ENCODE data around the gene GHR.

DNA sequence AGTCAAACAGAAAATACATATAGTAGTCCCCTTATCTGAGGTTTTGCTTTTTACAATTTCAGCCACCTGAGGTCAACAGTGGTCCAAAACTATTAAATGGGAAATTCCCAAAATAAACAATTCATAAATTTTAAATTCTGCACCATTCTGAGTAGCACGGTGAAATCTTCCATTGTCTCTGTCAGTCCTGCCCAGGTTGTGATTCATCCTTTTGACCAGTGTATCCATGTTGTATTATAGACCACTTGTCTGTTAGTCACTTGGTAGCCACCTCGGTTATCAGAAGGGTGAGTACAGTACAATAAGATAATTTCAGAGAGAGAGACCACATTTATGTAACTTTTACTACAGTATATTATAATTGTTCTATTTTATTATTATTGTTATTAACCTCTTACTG lies 336.2 kb downstream of the GHR start:
- TF ChIP-seq, protein P1, sequence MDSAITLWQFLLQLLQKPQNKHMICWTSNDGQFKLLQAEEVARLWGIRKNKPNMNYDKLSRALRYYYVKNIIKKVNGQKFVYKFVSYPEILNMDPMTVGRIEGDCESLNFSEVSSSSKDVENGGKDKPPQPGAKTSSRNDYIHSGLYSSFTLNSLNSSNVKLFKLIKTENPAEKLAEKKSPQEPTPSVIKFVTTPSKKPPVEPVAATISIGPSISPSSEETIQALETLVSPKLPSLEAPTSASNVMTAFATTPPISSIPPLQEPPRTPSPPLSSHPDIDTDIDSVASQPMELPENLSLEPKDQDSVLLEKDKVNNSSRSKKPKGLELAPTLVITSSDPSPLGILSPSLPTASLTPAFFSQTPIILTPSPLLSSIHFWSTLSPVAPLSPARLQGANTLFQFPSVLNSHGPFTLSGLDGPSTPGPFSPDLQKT (IDR thresholded peaks at IDR 0.05; ENCODE audit: borderline replicate concordance, low read depth, low read length): no peak
- TF ChIP-seq, protein P2, sequence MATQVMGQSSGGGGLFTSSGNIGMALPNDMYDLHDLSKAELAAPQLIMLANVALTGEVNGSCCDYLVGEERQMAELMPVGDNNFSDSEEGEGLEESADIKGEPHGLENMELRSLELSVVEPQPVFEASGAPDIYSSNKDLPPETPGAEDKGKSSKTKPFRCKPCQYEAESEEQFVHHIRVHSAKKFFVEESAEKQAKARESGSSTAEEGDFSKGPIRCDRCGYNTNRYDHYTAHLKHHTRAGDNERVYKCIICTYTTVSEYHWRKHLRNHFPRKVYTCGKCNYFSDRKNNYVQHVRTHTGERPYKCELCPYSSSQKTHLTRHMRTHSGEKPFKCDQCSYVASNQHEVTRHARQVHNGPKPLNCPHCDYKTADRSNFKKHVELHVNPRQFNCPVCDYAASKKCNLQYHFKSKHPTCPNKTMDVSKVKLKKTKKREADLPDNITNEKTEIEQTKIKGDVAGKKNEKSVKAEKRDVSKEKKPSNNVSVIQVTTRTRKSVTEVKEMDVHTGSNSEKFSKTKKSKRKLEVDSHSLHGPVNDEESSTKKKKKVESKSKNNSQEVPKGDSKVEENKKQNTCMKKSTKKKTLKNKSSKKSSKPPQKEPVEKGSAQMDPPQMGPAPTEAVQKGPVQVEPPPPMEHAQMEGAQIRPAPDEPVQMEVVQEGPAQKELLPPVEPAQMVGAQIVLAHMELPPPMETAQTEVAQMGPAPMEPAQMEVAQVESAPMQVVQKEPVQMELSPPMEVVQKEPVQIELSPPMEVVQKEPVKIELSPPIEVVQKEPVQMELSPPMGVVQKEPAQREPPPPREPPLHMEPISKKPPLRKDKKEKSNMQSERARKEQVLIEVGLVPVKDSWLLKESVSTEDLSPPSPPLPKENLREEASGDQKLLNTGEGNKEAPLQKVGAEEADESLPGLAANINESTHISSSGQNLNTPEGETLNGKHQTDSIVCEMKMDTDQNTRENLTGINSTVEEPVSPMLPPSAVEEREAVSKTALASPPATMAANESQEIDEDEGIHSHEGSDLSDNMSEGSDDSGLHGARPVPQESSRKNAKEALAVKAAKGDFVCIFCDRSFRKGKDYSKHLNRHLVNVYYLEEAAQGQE (tag by site-specific recombination; IDR thresholded peaks at IDR 0.05): no peak
- TF ChIP-seq ZNF560 (tag by site-specific recombination; IDR thresholded peaks at IDR 0.05; ENCODE audit: borderline replicate concordance): no peak
- TF ChIP-seq, protein P3, sequence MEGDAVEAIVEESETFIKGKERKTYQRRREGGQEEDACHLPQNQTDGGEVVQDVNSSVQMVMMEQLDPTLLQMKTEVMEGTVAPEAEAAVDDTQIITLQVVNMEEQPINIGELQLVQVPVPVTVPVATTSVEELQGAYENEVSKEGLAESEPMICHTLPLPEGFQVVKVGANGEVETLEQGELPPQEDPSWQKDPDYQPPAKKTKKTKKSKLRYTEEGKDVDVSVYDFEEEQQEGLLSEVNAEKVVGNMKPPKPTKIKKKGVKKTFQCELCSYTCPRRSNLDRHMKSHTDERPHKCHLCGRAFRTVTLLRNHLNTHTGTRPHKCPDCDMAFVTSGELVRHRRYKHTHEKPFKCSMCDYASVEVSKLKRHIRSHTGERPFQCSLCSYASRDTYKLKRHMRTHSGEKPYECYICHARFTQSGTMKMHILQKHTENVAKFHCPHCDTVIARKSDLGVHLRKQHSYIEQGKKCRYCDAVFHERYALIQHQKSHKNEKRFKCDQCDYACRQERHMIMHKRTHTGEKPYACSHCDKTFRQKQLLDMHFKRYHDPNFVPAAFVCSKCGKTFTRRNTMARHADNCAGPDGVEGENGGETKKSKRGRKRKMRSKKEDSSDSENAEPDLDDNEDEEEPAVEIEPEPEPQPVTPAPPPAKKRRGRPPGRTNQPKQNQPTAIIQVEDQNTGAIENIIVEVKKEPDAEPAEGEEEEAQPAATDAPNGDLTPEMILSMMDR (tag by site-specific recombination; IDR thresholded peaks at IDR 0.05): no peak
- TF ChIP-seq, protein P4, sequence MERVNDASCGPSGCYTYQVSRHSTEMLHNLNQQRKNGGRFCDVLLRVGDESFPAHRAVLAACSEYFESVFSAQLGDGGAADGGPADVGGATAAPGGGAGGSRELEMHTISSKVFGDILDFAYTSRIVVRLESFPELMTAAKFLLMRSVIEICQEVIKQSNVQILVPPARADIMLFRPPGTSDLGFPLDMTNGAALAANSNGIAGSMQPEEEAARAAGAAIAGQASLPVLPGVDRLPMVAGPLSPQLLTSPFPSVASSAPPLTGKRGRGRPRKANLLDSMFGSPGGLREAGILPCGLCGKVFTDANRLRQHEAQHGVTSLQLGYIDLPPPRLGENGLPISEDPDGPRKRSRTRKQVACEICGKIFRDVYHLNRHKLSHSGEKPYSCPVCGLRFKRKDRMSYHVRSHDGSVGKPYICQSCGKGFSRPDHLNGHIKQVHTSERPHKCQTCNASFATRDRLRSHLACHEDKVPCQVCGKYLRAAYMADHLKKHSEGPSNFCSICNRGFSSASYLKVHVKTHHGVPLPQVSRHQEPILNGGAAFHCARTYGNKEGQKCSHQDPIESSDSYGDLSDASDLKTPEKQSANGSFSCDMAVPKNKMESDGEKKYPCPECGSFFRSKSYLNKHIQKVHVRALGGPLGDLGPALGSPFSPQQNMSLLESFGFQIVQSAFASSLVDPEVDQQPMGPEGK (tag by site-specific recombination; IDR thresholded peaks at IDR 0.05): no peak
- TF ChIP-seq ZNF292 (tag by site-specific recombination; IDR thresholded peaks at IDR 0.05; ENCODE audit: borderline replicate concordance, low read depth): no peak
- TF ChIP-seq ZNF16 (tag by site-specific recombination; IDR thresholded peaks at IDR 0.05; ENCODE audit: low read depth): no peak
